HepG2 (cell line): ENCODE measurements around the gene BMERB1. TPM values are rescaled to one million over a fixed set of nuclear protein-coding genes. Genes with fewer than 3 reads are reported as not detected.

ENCODE experiments used
- ATAC-seq: fragments of 200-7000 bp; cut with Tn5 transposase; 3 replicates; pipeline ENCODE4 v1.9.1; 2020; ENCODE audit warnings: mild to moderate bottlenecking, moderate library complexity
- BruUV-seq: library from RNA; stranded (reverse); fragments of 400-500 nt; replicated peaks from 2 replicates; lab custom pipeline; 2021; lab: Mats Ljungman, UMichigan
- CTCF ChIA-PET: fragments of 300-600 bp; formaldehyde crosslinking; extraction: SDS; loops from one replicate; lab custom pipeline; 2021; ENCODE audit warnings: low total read pairs, inconsistent platforms, low intra/inter-chr PET ratio; lab: Yijun Ruan, JAX
- POLR2A ChIA-PET: fragments of 350-600 bp; sonication (Branson Sonifier 250); formaldehyde crosslinking; loops from one replicate; lab custom pipeline; 2020; ENCODE audit warnings: antibody characterized with exemption, inconsistent platforms; lab: Yijun Ruan, JAX
- DNase-seq: peaks from one replicate; pipeline ENCODE4 v3.0.0-alpha.2; 2015; ENCODE audit warnings: low spot score
- FAIRE-seq: peaks from 3 replicates; lab custom pipeline; 2011; peaks lifted over from hg19 to GRCh38; lab: Jason Lieb, UNC
- H2AFZ ChIP-seq: one replicate; pipeline ENCODE4 v1.6.1; 2011; ENCODE audit warnings: low read length, inconsistent platforms
- H3K27ac ChIP-seq: fragments of 300-600 bp; 3 replicates; pipeline ENCODE4 v1.8.0; 2011; ENCODE audit warnings: mixed run types, mild to moderate bottlenecking, mixed read lengths, low read length, inconsistent platforms; ENCODE audit not compliant: insufficient read depth; ENCODE audit errors: extremely low read length
- H3K27me3 ChIP-seq, 2 experiments: fragments of 200-600 bp in 1 of 2; 2 replicates in 1 of 2; 3 replicates in 1 of 2; pipeline versions ENCODE4 v1.6.0 to v1.8.0; 2011; ENCODE audit warnings: low read length in 2 of 2, mild to moderate bottlenecking in 2 of 2, moderate library complexity in 2 of 2, inconsistent platforms in 1 of 2; ENCODE audit not compliant: insufficient read depth in 2 of 2, control insufficient read depth in 1 of 2
- H3K36me3 ChIP-seq, 2 experiments: fragments of 200-600 bp in 1 of 2; replicated peaks in 1 of 2; 2 replicates in 1 of 2; 3 replicates in 1 of 2; pipeline versions ENCODE4 v1.5.1 to v1.8.0; 2011; ENCODE audit warnings: low read length in 2 of 2, inconsistent platforms in 1 of 2; ENCODE audit not compliant: insufficient read depth in 2 of 2, control insufficient read depth in 1 of 2
- H3K4me1 ChIP-seq: 2 replicates; pipeline ENCODE4 v1.5.1; 2012; ENCODE audit warnings: low read length, inconsistent platforms; ENCODE audit not compliant: insufficient read depth
- H3K4me2 ChIP-seq: 2 replicates; pipeline ENCODE4 v1.6.0; 2011; ENCODE audit warnings: low read depth, low read length, inconsistent platforms
- H3K4me3 ChIP-seq, 3 experiments: fragments of 200-600 bp in 1 of 3; sonication (generic), shearing (Covaris generic) in 1 of 3; replicated peaks in 1 of 3; 2 replicates each; pipeline ENCODE4 v1.5.1; 2011 to 2016; ENCODE audit warnings: low read length in 3 of 3, inconsistent platforms in 2 of 3, low read depth in 2 of 3, mild to moderate bottlenecking in 2 of 3, control low read depth in 1 of 3, mixed read lengths in 1 of 3; ENCODE audit not compliant: insufficient read depth in 1 of 3
- H3K79me2 ChIP-seq: one replicate; pipeline ENCODE4 v1.6.1; 2011; ENCODE audit warnings: low read length, inconsistent platforms; ENCODE audit not compliant: insufficient read depth
- H3K9ac ChIP-seq: 2 replicates; pipeline ENCODE4 v1.6.0; 2011; ENCODE audit warnings: mild to moderate bottlenecking, low read depth, low read length, inconsistent platforms; ENCODE audit not compliant: insufficient read depth
- H3K9me3 ChIP-seq: 2 replicates; pipeline ENCODE4 v1.5.1; 2012; ENCODE audit warnings: mild to moderate bottlenecking, low read length
- H4K20me1 ChIP-seq: 2 replicates; pipeline ENCODE4 v1.6.0; 2011; ENCODE audit warnings: inconsistent platforms, mild to moderate bottlenecking, low read length, moderate library complexity; ENCODE audit not compliant: insufficient read depth
- ARID5B ChIP-seq: IDR thresholded peaks from 2 replicates; pipeline ENCODE4 v1.4.0; 2020; ENCODE audit warnings: mild to moderate bottlenecking, missing genetic modification reagents
- LBX2 ChIP-seq: sonication (generic); formaldehyde crosslinking; IDR thresholded peaks from 2 replicates; pipeline ENCODE4 v1.5.0; 2020; ENCODE audit warnings: missing genetic modification reagents, mild to moderate bottlenecking, borderline replicate concordance
- MAFF ChIP-seq: IDR thresholded peaks from 2 replicates; pipeline ENCODE4 v1.6.1; 2011; ENCODE audit warnings: low read depth, low read length, improper control_type of control experiment
- MAFK ChIP-seq, 2 experiments: IDR thresholded peaks in 1 of 2; conservative IDR thresholded peaks in 1 of 2; 2 replicates each; pipeline ENCODE4 v1.6.1; 2011; ENCODE audit warnings: improper control_type of control experiment in 2 of 2, low read length in 2 of 2
- SSRP1 ChIP-seq: IDR thresholded peaks from 2 replicates; pipeline ENCODE4 v1.6.1; 2016; ENCODE audit warnings: control low read depth
- XRCC5 ChIP-seq: fragments of 200-400 bp; formaldehyde crosslinking; optimal IDR thresholded peaks from 2 replicates; pipeline ENCODE3; 2017; ENCODE audit warnings: mild to moderate bottlenecking, low read length
- ZNF274 ChIP-seq: sonication (generic); formaldehyde crosslinking; IDR thresholded peaks from 2 replicates; pipeline ENCODE4 v1.5.1; 2020; ENCODE audit warnings: mild to moderate bottlenecking, missing genetic modification reagents
- ZNF30 ChIP-seq: sonication (generic); formaldehyde crosslinking; IDR thresholded peaks from 2 replicates; pipeline ENCODE4 v1.5.0; 2020; ENCODE audit warnings: mild to moderate bottlenecking, missing genetic modification reagents
- ZNF768 ChIP-seq: sonication (generic); formaldehyde crosslinking; IDR thresholded peaks from 2 replicates; pipeline ENCODE4 v1.4.0; 2020; ENCODE audit warnings: missing genetic modification reagents
- WGBS: methylation state at CpG from one replicate; pipeline ENCODE4 v1.1.6; 2017; ENCODE audit warnings: low lambda C conversion rate; 5-methylcytosine and 5-hydroxymethylcytosine counted together
- in situ Hi-C: cut with HindIII; loops from 2 replicates; pipeline ENCODE4 v1.10.0; 2017; ENCODE audit warnings: low pct_unique_long_range_greater_than_20kb; ENCODE audit not compliant: extremely low pct_ligation_motif_present
- intact Hi-C: fragments of 100-400 bp; cut with micrococcal nuclease; formaldehyde crosslinking; loops from one replicate; pipeline ENCODE4 v1.10.0; 2022; ENCODE audit not compliant: unreplicated experiment
- polyA plus RNA-seq, 8 experiments: library from polyadenylated mRNA; depleted of rRNA in 3 of 8; stranded (reverse) in 7 of 8; unstranded in 1 of 8; fragments of >200 nt; fragmentation: Illumina TruSeq in 4 of 8; extraction: Trizol in 4 of 8; gene quantifications; 2 replicates each; pipeline versions ENCODE4 v1.2.1 to v1.2.3, GENCODE V29; 2011 to 2016; ENCODE audit warnings: low read depth in 4 of 8, missing spikeins in 1 of 8, mixed read lengths in 1 of 8; ENCODE audit not compliant: insufficient read depth in 1 of 8
- total RNA-seq, 5 experiments: library from RNA; depleted of rRNA; stranded (reverse); fragments of >200 nt; fragmentation: Illumina TruSeq; extraction: Trizol; gene quantifications; 2 replicates each; pipeline ENCODE4 v1.2.3, GENCODE V29; 2016; ENCODE audit warnings: low read depth in 1 of 5

BMERB1 gene
- total and polyA plus RNA-seq, 2 of the 13 experiments (the other 11 are each of a cell fraction or from before 2014, with no cell fraction given): 1.4 TPM

- Histone ChIP-seq H3K4me2 (no peak overlapping the region), H3K27me3 (no peaks in the 10 kb centered on the region), H3K9me3 (no peaks in the 10 kb centered on the region), H3K79me2 (no peaks in the 10 kb centered on the region), H3K9ac (no peak overlapping the region), H3K4me1 (no peaks in the 10 kb centered on the region), H3K36me3 (no peaks in the 10 kb centered on the region), H2AFZ (no peak overlapping the region), H4K20me1 (no peaks in the 10 kb centered on the region), H3K27ac (no peak overlapping the region), H3K4me3 (no peak overlapping the region)
- no TSS peak for BruUV-seq
- ChIA-PET CTCF (no interaction called here), POLR2A (no interaction called here)
- DNase-seq (no peak), ATAC-seq (no peak), FAIRE-seq (no peak)
- in situ Hi-C loops: no loop called here
- WGBS: 75% methylated on average over 5 of the region's 5 CpGs
- TF ChIP-seq XRCC5 (no peak), MAFF (peak; percentile 43), MAFK (conservative IDR thresholded peaks at IDR 0.05 in 1 of 2, IDR thresholded peaks at IDR 0.05 in 1 of 2; ENCODE audit: low read length in 2 of 2) (peak; percentile 30 to 60; a peak in 2 of 4 replicates)
- intact Hi-C loops: no loop called here
Measured at GRCh38 chr16:15530085-15530484, 95.7 kb downstream of the BMERB1 start.

- BruUV-seq: no TSS peak
- ChIA-PET POLR2A (no interaction called here), CTCF (no interaction called here)
- H3K4me1 ChIP-seq: no peaks in the 10 kb centered on the region
- 76% methylated on average over 7 of the region's 7 CpGs for WGBS
- H3K27ac ChIP-seq: no peak overlapping the region
- DNase-seq (no peak), FAIRE-seq (no peak), ATAC-seq (no peak)
- H3K9ac ChIP-seq: no peak overlapping the region
- H3K4me2 ChIP-seq: no peak overlapping the region
- intact Hi-C loops (no loop called here), in situ Hi-C loops (no loop called here)
- no peaks in the 10 kb centered on the region for H3K9me3 ChIP-seq
- H4K20me1 ChIP-seq: no peaks in the 10 kb centered on the region
- no peak overlapping the region for H2AFZ ChIP-seq
- H3K36me3 ChIP-seq: no peaks in the 10 kb centered on the region
- TF ChIP-seq ZNF30 (CRISPR knock-in tag) (no peak), ARID5B (CRISPR knock-in tag) (no peak), ZNF274 (CRISPR knock-in tag) (no peak), ZNF768 (peak; percentile 33; the same call in 1 of the 2 replicates), LBX2 (CRISPR knock-in tag) (no peak), SSRP1 (CRISPR knock-in tag) (no peak)
- no peak overlapping the region for H3K4me3 ChIP-seq
- no peaks in the 10 kb centered on the region for H3K79me2 ChIP-seq
- H3K27me3 ChIP-seq: no peaks in the 10 kb centered on the region
Measured at GRCh38 chr16:15532825-15533224, 98.4 kb downstream of the BMERB1 start.
